GM23248 (cell line): Measurements from ENCODE around the gene ASPRV1.

Experiments
- EZH2 ChIP-seq: fragments of 200-600 bp; sonication (generic); IDR thresholded peaks from 2 replicates; pipeline ENCODE4 v1.6.1; 2018; ENCODE audit warnings: antibody characterized with exemption, mild to moderate bottlenecking; ENCODE audit not compliant: insufficient read depth, poor library complexity, severe bottlenecking
- EZH2phosphoT487 ChIP-seq: fragments of 200-600 bp; sonication (generic); IDR thresholded peaks from 2 replicates; pipeline ENCODE4 v1.6.1; 2018; ENCODE audit warnings: antibody characterized with exemption, moderate library complexity, mild to moderate bottlenecking, low read depth; ENCODE audit not compliant: insufficient read depth

GRCh38 chr2:69934614-69934908 is 26.9 kb downstream of the ASPRV1 start:
- TF ChIP-seq EZH2phosphoT487 = no peak
- TF ChIP-seq EZH2 = no peak
